ENCODE data around the gene ADAM12.
"Not testable (repeated sequence)": the region's sequence is repeated elsewhere in the genome, so short reads cannot be mapped to it uniquely, and the experiment has no call there.

The ADAM12 gene

DNA sequence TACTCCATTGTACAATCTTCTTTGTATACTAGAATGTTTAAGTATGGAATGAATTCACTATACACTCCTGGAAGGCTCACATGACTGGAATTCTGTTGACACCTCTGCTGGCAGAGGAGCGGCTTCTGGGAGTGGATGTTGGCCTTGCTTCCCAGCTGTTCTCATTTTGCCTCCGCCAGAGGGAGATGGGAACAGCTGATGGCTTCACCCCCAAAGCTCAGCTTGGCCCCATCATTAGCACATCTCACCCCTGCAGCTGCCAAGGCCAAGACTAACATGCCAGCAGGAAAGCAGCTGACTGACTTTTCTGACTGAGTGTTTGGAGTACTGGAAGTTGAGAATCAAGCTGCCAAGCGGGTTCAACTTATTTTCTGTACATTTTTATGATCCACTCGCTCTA, 15.1 kb downstream of the ADAM12 start:
- DNase-seq, result no peak

DNA sequence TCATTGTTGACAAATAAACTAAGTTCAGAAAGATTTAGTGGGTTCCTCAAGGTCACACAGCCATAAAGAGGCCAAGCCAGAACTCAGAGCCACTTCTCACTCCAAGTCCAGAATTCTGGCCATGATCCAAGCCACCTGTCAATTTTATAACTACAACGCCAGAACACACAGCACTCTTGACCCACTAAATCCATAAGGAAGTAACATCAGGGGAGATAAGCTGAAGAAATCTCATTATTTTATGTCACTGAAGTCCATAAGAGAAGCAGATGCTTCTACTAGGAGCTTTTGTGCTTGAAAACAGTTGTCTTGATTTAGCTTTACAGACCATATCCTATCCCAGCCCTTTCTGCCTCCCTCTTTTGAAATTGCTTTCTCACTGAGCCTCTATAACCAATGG, 15.9 kb downstream of the ADAM12 start:
- no peak for DNase-seq

DNA sequence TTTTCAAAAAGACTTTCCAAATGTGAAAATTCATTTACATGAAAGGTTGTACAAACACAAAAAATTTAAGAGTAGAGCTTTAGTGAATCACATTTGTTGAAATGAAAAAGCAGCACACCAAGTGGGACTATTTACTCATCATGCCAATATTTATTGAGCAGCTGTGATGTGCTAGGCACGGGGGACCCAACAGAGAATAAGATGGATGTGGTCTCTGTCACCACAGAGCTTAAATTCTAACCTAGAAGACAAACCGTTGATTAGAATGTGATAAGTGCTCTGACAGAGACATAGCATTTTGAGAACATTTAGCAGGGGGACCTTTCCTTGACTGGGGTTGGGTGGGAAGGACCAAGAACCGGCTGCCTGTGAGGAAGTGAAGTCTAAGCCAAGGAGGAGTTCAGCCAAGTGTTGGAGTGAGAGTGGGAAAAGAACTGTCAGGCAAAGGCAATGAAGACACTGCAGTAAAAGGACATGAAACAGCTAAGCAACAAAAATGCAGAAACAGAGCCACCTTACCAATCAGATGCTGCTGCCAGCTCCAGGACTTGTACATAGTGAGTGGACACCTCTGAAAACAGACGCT, 19.1 kb downstream of the ADAM12 start:
- no peak for DNase-seq

DNA sequence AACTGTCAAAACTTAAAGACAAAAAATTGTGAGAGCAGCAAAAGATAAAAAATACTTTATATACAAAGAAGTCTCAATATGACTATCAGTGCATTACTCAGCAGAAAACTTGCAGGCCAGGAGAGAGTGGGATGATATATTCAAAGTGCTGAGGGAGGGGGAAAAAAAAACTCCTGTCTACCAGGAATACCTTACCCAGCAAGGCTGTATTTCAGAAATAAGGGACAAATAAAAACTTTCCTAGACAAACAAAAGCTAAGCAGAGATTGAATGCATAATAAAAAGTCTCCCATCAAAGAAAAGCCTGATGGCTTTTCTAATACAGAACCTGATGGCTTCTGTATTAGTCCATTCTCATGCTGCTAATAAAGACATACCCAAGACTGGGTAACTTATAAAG, 31.1 kb downstream of the ADAM12 start:
- DNase-seq, result no peak

DNA sequence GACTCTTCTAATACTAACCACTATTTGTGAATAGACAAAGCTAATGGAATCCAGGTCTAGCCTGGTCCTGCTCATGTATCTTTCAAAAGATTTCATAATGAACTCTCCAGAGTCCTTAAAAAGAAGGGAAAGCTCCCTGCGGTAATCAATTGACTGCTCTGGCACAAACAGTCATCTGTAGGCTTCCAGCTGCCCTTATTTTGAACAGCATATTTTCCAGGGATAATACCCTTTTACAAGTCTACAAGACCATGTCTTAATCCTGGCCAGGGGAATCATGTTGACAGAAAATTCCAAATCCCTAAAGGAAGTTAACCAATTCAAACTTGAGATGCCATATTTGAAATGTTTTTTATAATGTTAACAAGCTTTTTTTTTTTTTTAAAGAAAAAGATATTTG, 34.6 kb downstream of the ADAM12 start:
- no peak for DNase-seq

DNA sequence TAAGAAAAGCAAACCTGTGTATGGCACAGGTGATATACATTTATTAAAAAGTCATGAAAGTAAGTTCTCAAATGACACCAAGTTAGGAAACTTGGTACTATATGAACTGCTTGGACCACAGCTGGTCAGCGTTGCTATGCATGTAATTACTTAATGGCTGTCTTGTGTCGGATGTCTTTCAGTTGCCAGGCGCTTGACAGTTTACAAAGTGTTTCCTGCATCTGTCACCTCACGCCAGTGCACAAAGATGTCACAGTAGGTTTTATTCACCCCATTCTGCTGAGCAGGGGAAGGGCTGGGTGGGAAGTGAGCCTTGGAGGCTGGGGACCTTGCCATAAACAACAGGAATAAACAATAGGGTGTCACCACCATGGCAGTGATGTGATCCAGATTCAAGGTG, 35.8 kb downstream of the ADAM12 start:
- DNase-seq, result no peak

DNA sequence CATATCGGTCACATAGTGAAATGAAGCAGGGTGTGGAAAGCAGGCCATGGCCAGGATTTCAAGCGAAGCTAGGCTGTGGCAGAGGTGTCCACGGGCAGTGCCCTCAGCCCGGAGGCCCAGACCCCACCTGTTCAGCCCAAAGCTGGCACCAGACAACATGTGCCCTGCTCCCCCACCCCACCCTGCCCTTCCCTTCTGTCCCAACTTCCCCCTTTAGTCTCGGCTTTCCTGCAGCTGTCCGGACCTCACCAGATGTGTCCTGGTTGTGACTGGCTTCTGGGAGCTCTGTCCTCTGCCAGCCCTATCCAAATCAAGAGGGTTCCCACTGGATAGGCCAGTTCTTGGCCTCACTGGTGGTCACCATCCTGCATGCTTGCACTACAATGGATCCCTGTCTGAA, 37.3 kb downstream of the ADAM12 start:
- DNase-seq, result no peak

DNA sequence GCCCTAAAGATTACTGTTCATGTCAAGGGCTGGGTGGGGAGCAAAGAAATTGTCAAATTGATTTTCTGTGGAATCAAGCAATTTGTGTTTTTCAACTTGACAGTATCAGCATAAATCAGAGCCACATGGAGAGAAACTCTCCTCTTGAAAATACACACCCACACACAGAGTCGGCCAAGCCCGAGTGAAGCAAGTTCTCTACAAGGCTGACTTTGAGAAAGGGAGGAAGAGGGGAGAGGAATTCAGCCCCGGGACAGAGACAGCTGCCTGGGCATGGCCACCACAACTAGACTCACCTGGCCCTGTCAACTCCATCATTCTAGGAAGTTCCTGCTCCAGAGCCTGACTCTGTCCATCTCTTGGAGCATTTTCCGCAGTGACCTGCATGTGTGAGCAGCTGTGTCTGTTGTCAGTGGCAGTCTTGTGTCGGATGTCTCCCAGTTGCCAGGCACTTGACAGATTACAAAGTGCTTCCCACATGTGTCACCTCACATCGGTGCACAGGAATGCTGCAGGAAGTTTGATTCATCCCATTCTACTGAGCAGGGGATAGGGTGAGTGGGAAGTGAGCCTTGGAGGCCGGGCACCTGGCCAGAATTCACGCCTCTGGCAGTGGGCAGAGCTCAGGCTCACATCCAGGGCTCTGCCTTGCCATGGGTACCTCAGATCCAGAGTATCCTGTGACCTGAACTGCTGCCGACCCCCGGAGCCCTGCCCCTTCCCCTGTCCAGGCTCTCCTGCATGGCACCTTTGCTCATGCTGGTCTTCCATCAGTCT, 37.9 kb downstream of the ADAM12 start:
- no peak for DNase-seq

DNA sequence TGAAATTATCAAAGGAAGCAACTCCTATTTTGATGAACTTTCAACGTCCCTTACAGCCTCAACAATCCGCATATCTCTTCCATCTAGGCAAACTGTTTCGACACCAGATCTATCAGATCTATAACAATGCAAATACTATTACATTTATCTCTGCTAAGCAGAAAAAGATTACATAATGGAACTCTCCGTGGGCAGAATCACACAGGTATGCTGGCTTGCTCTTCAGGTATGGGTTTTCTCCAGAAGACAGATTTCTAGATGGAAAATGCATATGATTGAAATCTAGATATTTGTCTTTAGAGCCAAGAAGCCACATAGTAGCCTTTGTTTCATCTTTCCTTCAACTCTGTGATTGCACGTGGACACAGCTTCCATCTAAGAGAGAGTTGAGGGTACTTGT, 38.6 kb downstream of the ADAM12 start:
- DNase-seq, result no peak

DNA sequence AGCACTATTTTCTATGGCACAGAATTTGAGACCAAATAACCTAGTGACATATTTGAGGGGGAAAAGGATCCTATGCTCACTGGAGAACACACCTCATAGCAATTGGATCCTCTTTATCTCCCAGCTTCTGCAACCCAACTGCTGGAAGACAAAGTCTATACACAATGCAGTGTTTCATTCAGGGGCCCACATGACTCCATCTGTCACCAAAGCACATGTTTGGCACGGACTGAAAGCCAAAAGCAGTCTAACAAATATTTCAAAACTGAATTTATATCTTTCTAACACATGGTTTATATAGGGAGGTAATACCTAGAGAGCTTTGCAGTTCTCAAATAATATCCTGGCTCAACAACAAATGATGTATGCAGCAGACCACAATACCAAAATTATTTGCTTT, 39.2 kb downstream of the ADAM12 start:
- DNase-seq, result no peak

DNA sequence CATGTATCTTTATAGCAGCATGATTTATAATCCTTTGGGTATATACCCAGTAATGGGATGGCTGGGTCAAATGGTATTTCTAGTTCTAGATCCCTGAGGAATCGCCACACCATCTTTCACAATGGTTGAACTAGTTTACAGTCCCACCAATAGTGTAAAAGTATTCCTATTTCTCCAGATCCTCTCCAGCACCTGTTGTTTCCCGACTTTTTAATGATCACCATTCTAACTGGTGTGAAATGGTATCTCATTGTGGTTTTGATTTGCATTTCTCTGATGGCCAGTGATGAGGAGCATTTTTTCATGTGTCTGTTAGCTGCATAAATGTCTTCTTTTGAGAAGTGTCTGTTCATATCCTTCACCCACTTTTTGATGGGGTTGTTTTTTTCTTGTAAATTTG, 44.8 kb downstream of the ADAM12 start:
- DNase-seq, result not testable (repeated sequence)

DNA sequence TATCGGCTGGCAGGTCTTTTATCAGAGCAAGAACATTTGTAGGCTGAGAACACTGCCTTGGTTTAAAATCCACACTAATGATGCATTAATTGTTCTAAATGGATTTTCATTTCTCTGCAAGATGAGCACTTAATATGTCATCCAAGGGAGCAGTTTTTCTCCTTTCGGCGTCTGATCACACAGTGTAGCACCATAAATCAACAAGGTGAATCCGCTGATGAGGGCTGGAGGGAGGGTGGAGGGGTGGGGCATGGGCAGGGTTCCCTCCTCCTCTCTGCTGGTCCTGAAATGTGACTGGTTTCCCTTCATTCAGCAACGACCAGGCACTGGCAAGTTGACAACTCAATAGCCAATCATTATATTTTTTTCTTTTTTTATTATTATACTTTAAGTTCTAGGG, 45.6 kb downstream of the ADAM12 start:
- DNase-seq, result no peak

DNA sequence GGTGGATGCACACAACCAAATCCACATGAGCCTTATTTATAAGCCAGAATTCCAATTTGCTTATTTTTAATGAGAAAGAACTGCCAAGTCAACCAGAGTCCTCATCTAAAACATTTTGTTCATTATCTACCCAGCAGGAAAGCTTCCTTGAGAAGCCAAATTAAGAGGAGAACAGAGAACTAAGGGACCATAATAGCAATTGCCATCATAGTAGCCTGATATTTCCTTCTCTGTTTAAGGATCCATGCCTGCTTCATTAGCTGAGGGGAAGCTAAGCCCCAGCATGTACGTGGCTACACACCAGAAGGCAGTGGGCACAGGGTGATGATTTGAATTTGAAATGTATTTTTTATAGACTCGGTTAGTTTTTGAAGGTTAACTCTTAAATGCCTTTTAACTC, 46.8 kb downstream of the ADAM12 start:
- no peak for DNase-seq

DNA sequence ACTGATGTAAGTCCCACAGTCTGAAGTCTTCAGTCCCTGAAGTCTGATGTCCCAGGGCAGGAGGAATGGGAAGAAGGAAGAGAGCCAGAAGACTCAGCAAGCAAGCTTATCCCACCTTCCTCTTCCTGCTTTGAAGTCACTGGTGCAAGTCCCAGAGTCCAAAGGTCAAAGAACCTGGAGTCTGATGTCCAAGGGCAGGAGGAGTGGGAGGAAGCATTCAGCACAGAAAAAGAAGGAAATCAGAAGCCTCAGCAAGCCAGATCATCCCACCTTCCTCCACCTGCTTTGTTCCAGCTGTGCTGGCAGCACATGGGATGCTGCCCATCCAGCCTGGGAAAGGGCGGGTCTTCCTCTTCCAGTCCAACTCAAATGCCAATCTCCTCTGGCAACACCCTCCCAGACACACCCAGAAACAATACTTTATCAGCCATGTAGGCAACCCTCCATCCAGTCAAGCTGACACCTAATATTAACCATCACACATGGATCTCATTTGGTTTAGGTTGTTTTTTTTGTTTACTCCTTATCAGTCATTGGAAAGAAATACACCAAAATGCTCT, 50.9 kb downstream of the ADAM12 start:
- DNase-seq, result no peak

DNA sequence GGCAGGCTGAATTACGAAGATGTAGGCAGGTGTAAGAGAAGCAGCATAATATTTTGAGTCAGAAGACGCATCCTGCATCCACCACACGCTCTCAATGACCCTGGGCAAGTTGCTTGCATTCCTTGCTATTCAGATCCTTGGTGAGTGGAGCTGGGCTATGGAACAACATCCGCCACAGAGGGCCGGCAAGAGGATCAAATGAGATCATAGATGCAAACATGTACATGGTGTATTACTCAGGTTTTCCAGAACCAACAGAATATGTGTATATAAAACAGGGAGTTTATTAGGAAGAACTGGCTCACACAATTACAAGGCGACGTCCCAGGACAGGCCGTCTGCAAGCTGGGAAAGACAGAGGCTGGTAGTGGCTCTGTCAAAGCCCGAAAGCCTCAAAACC, 51.5 kb downstream of the ADAM12 start:
- no peak for DNase-seq

DNA sequence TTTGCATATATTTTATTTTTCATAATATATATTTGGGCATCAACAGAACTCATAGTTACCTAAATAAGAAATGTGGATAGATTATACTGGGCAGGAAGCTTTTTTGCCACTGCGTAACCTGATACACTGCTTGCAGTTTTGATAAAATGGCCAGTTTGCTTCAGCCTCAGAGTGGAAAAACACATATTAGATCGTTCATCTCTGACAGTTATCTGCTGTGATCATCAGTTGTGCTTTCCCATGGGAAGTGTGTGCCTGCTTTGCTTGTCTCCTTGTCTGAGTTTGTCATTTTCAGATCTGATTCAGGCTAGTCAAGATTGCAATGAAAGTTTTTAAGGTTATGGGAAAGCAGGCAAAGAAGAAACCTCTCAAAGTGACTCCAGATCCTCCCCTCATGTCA, 54.0 kb downstream of the ADAM12 start:
- DNase-seq, result no peak

DNA sequence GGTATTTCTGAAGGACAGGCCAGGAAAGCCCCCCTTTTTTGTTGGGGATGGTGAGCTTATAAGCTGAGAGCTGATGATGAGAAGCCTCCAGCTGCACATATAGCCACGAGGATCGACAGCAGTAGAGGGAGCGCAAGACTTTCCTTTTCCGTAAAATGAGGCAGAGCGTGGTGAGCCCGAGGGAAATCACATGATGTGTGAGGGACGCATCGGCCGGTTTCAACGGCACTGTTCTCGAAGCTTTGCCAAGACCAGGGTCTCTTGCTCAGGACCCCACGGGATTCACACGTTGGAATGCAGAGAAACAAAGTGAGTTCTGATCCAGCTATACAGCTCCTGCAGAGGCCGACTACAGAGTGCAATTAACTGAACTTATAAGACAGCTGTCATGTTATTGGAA, 55.7 kb downstream of the ADAM12 start:
- DNase-seq, result no peak

DNA sequence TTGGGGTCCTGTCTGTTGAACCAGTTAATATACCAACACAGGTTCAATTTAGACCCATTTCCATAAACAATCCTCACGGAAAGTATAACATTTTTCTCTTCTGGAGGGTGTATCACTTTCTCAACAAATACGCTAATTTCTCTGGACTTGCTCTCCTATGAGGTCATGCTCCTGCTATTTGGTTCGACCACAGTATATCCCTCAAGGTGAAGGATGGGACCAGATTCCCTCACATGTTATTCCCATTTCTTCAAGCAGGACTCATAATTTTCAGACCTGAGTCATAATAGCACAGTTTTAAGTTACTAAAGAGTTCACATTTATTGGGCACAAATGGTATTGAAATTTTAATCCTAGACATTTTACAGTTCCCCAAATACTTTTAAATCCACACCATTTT, 57.2 kb downstream of the ADAM12 start:
- DNase-seq, result no peak

DNA sequence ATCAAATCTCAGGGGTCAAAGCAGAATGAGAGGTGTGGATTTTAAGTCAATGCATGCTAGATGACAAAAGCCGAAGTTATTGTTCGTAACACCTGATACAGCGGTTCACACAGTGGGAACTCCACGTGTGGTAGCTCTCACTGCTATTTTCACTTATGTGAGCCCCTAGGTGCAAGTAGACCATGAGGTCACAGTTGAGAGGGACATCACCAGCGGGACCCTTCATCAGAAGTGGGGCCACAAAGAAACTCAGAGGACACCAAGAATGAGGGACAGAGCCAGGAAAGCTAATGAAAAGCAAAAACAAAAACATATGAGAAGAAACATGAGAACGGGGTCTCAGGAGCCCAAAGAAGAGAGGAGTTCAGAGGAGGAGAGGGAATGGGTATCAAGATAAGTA, 63.5 kb downstream of the ADAM12 start:
- no peak for DNase-seq

DNA sequence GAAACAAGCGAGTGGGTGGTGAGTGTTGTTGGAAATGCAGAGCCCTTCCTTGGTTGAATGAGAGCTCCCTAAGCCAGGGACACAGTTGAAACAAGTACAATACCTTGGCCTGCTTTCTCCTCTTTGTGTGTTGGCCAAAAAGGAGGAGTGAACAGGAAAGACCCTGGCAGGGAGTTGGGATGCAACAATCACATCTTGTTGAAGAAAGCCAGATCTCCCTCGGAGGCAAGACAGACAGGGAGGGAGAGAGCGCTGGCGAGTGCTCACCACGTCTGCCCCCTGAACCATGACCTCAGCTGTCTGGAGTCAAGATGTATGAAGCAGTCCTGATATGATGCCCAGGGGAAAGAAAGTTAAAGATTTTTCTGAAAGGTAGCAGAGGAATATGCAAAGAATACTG, 66.8 kb downstream of the ADAM12 start:
- DNase-seq, result no peak

DNA sequence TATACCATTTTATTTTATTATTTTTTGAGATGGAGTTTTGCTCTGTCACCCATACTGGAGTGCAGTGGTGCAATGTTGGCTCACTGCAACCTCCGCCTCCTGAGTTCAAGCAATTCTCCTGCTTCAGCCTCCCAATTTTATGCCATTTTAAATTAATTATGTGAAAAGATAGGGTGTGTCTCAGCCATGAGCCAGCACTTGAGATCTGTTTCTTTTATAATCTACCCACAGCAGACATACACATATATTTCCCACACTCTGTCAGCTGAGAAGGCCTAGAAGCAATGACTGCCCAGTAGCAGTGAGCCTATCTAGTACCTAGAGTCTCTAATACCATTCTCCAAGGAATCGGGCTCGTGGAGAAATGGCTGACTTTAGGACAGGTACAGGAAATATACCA, 70.5 kb downstream of the ADAM12 start:
- DNase-seq, result no peak

DNA sequence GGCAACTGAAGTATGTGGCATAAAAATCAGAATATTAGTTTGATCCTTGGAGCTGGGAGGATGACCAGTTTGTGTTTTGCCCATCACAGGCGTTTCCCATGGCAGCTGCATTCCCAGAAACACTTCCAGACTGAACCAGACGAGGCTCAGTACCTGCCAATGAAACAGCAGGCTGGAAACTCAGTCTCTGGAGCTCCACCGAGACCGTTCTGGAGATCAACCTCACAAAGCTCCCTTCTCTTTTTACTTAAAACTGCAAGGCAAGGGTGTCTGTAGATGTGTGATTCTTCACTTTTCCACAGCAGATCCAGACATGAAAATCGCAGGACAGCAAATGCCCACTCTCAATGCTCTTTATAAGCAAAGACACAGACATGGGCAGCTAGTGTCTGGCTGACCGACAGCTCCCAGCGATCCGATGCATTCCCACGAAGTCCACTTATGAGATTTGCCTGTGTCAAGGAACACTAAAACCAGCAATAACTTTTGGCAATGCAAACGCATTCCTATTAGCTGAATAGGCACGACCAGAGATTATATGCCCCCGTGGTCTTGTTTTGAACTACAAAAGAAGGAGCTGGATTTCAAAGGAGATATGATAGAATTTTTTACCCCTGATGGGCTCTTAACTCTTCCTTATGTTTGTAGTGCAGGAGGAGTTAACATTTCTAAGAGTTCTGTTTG, 72.6 kb downstream of the ADAM12 start:
- no peak for DNase-seq

DNA sequence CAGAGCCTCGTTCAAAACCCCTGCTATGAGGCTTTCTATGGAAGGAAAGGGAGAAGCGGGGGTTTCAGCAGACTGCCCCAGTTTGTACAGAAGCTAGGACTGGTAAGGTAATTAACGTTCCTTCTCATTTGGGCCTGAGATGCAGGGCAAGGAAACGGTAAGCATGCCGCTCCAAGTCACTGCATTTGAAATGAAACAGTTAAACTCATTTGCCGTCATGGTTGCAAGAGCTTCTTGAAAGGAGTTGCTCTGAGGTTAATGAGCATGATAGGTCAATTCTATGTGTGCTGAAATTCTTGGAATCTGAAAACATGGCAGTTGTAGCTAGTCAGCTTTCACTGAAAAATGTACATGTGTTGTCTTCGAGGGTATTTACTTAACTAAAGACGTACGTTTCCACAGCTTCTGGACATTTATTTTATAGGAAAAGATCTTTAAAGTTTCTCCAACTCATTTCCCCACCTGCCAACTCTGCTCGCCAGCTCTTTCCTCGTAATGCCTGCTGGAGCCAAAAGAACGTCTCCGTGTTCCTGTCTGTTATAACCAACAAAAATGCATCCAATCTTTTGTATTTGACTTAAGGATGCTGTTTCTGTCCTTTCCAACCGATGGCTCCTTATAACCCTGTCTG, 73.3 kb downstream of the ADAM12 start:
- no peak for DNase-seq

DNA sequence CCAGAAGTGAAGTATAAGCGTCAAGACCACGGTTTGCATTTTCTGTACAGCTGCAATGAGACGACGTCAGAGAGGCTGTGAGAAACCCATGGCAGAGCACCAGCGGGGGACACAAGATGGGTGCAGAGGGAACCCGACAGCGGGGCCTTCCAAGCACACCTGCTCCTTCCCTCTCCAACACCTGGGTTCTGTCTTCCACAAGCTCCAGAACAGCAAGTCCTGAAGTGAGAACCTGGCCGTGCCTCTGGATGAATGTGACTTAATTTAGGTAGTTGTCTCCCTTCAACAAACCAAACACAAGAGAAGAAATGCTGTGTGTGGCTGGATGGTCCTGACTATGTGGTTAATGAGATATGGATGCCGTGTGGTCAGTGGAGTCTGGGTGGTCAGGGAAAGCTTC, 76.1 kb downstream of the ADAM12 start:
- DNase-seq, result no peak

All from hematopoietic multipotent progenitor cell treated with erythropoietin and hydrocortisone succinate and interleukin-3 and kit ligand, for 8 days (in vitro differentiated cells).